ENCODE data around the gene SLC7A8. TPM values are rescaled to one million over a fixed set of nuclear protein-coding genes. Genes with fewer than 3 reads are reported as not detected.

Gene SLC7A8
- total RNA-seq, 4 donors from 2014 or later, result 15.9 to 152 (median 49.3) TPM

DNA sequence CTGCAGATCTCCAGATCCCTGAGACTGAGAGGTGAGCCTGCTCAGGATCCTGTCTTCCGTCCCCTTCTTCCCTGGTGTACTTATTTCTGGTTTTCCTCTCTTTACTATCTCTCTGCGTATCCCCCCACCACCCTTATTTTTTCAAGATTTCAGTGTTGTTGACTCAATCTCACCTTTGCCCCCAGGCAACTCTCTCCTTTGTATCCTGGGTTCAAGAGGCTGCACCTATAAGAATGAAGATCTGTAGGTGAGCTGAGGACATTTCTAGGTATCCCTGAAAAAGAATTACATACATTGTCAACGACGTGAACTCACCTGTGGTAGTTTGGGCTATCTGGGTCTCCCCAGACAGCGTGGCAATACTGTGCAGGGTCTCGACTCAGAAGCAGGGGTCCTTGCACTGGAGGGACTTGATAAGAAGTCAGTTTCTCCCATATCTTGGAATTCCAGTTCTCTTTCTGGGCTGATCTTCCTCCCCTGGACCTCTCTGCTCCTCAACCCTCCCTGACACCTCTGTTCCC lies 79.3 kb downstream of the SLC7A8 start:
- TF ChIP-seq, protein P1, sequence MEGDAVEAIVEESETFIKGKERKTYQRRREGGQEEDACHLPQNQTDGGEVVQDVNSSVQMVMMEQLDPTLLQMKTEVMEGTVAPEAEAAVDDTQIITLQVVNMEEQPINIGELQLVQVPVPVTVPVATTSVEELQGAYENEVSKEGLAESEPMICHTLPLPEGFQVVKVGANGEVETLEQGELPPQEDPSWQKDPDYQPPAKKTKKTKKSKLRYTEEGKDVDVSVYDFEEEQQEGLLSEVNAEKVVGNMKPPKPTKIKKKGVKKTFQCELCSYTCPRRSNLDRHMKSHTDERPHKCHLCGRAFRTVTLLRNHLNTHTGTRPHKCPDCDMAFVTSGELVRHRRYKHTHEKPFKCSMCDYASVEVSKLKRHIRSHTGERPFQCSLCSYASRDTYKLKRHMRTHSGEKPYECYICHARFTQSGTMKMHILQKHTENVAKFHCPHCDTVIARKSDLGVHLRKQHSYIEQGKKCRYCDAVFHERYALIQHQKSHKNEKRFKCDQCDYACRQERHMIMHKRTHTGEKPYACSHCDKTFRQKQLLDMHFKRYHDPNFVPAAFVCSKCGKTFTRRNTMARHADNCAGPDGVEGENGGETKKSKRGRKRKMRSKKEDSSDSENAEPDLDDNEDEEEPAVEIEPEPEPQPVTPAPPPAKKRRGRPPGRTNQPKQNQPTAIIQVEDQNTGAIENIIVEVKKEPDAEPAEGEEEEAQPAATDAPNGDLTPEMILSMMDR (IDR thresholded peaks at IDR 0.05), result no peak
- TF ChIP-seq POLR2A (IDR thresholded peaks at IDR 0.05), result no peak
- intact Hi-C loops (cut with DNase I; ENCODE audit: low total_unique reads), result no loop called here
- no peak for DNase-seq
- no peaks in the 10 kb centered on the region for H3K9me3 ChIP-seq
- H3K4me1 ChIP-seq, result no peaks in the 10 kb centered on the region
- H3K27me3 ChIP-seq, result no peaks in the 10 kb centered on the region
- no peaks in the 10 kb centered on the region for H3K36me3 ChIP-seq
- H3K4me3 ChIP-seq, result no peak overlapping the region
- no peak overlapping the region for H3K27ac ChIP-seq

DNA sequence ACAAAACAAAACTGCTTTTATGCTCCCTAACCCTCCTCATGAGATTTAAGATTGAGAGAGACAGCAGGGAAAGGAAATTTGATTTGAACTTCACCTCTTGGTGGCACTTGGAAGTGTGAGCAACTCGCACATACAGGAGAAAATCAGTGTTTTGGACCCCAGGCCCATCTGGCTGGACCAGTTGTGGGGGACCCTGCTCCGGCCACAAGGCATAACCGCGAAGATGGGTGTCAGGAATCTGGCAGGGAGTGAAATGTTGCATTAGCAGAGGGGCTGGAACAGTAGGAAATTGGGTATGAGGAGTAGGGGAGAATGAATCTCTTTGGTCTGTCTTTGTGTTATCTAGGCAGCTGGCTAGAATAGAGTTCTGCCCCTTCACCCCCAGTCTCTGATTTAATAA lies 79.9 kb downstream of the SLC7A8 start:
- TF ChIP-seq, protein P1 (IDR thresholded peaks at IDR 0.05), result no peak
- no peak for TF ChIP-seq POLR2A (IDR thresholded peaks at IDR 0.05)
- Histone ChIP-seq H3K4me1 (no peaks in the 10 kb centered on the region), H3K9me3 (no peaks in the 10 kb centered on the region), H3K27me3 (no peaks in the 10 kb centered on the region), H3K27ac (no peak overlapping the region), H3K4me3 (no peak overlapping the region), H3K36me3 (no peaks in the 10 kb centered on the region)
- intact Hi-C loops (cut with DNase I; ENCODE audit: low total_unique reads), result no loop called here
- DNase-seq, result no peak

DNA sequence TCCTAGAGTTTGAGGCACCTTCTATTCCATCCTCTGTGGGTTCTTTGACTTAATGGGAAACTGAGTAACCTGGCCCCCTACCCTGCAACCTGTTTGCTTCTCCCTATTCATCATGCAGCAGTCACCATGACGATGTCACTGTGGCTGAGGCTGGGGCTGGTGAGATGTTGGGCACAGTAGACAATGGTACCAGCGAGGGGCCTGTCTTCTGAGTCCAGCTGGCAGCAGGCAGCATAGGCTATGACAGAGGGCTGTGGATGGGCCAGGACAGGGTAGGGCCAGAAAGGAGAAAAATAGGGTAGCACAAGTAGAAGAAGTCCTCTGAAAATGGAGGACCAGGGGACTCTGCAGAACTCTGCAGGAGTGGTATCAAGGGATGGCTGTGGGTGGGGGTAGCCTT lies 80.7 kb downstream of the SLC7A8 start:
- TF ChIP-seq, protein P1 (IDR thresholded peaks at IDR 0.05), result no peak
- no peak for TF ChIP-seq POLR2A (IDR thresholded peaks at IDR 0.05)
- H3K9me3 ChIP-seq, result no peaks in the 10 kb centered on the region

DNA sequence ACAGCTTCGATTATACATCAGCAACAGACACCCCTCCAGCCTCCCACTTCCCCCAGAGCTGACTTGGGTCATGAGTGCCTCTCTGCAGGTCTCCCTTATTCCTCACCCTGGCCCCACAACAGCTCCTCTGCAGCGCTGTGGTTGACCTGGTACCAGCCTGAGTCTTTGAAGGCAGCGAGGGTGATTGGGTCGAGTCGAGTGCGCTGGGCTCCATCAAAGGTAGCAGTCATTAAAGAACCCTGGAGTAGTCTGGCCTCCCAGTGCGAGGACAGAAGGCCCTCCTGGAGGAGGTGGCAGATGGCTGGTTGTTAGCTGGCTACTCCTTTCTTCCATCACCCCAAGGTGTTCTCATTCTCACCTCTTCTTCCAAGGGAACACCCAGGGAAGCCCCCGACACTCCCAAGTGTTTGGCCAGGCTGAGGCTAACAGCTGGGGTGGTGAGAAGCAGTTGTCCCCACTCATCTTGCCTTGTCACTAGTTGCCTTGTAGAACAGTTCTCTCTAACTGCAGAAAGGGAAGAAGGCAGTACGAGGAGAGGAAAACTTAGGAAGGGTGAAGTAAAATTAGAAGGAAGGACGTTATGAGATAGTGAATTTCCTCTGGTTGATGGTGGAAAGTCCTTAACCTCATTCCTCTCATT lies 81.4 kb downstream of the SLC7A8 start:
- no peak for DNase-seq
- no peak for TF ChIP-seq POLR2A (IDR thresholded peaks at IDR 0.05)
- TF ChIP-seq, protein P1 (IDR thresholded peaks at IDR 0.05), result no peak
- Histone ChIP-seq H3K27ac (no peak overlapping the region), H3K9me3 (no peaks in the 10 kb centered on the region), H3K4me3 (no peak overlapping the region), H3K27me3 (no peaks in the 10 kb centered on the region), H3K4me1 (no peaks in the 10 kb centered on the region), H3K36me3 (no peaks in the 10 kb centered on the region)
- intact Hi-C loops (cut with DNase I; ENCODE audit: low total_unique reads), result no loop called here

More for the DNA sequence above, 80.7 kb downstream of the SLC7A8 start:
- no peaks in the 10 kb centered on the region for H3K4me1 ChIP-seq
- H3K27ac ChIP-seq, result no peak overlapping the region
- DNase-seq, result no peak
- H3K27me3 ChIP-seq, result no peaks in the 10 kb centered on the region
- no peaks in the 10 kb centered on the region for H3K36me3 ChIP-seq
- H3K4me3 ChIP-seq, result no peak overlapping the region
- intact Hi-C loops (cut with DNase I; ENCODE audit: low total_unique reads), result no loop called here

DNA sequence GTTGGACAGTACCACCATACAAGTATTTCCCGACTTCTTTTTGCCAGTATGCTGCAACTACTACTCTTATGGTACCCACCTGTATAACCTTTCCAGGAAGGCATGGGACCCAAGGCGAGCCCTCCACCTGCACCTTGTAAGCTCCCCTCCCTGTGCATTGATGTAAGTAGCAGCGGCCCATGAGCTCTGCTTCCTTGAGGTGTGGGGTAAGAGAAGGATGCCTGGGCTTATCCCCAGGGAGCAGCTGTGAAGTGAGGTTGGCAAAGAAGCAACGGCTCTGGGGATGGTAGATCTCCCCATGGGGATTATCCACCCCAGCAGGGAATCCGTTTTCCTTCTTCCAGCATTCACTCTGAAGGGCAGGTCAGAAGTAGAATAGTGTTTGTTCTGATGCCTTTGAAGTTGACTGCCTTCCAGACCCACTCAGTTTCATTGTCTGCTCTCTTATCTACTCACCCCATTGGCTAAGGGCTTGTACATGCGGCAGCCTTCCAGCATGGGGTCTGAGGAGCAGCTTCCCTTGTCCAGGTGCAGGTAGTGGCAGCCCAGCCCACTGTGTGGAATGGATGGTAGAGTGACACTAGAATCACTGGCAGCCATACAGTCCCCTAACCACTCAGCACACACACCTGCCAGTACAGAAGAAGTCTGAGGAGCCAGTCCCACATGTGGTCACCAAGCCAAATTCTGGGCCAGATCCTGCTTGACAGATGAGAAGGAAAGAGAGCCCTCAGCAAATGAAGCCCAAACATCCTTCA lies 82.1 kb downstream of the SLC7A8 start:
- no peak overlapping the region for H3K4me3 ChIP-seq
- H3K27me3 ChIP-seq, result no peaks in the 10 kb centered on the region
- H3K4me1 ChIP-seq, result no peaks in the 10 kb centered on the region
- TF ChIP-seq POLR2A (IDR thresholded peaks at IDR 0.05), result no peak
- TF ChIP-seq, protein P1 (IDR thresholded peaks at IDR 0.05), result no peak
- DNase-seq, result no peak
- no peaks in the 10 kb centered on the region for H3K9me3 ChIP-seq
- no peak overlapping the region for H3K27ac ChIP-seq
- intact Hi-C loops (cut with DNase I; ENCODE audit: low total_unique reads), result no loop called here
- H3K36me3 ChIP-seq, result no peaks in the 10 kb centered on the region
